GM15510 (cell line): ENCODE results near the gene EGFL8.

Experiments used
- POLR2A ChIP-seq: IDR thresholded peaks from 3 replicates; pipeline ENCODE4 v1.6.1; 2011; ENCODE audit warnings: borderline replicate concordance; ENCODE audit not compliant: insufficient read length; ENCODE audit errors: extremely low read depth

EGFL8 gene

GRCh38 chr6:32151863-32152768 is 12.3 kb upstream of the EGFL8 start, which contains the start of gene PRRT1:
TSS of gene PRRT1 (minus strand) at chr6:32151939. CDS start at chr6:32151827, 112 bp downstream.
- no peak for TF ChIP-seq POLR2A

DNA sequence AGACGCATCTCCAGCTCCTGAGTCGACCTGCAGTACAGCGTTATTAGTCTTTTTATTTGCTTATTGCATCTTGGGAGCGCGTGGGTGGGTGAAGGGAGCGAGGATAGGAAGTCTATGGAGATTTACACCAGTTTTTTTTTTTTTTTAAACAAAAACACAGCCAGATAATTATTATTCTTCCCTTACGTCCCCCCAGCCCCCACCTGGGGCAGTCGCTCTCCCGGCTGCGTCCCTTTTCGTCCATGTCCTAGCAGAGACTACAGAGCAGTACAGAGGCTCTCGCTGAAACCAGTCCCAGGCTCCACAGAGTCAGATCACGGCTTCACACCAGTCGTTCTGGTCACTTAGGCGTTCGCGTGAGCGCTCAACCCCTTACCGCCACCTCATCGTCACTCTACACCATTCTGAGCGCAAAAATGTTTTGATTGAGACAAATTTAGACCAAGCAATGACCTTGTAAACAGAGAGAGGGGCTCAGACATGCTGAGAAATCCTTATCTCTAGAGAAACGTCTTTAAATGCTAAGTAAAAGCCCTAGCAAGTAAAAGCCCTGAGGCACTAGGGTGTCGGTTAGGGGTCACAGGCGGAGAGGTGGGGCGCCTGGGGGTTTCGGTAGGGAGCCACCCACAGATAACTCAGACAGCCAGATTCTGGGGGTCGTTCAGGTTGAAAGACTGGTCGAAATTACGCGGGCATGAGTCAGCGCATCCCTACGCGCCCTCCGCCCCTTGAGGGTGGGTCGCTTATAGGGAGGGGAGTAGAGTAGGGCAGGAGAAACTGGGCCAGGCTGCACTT is 11.4 kb upstream of the EGFL8 start:
- no peak for TF ChIP-seq POLR2A

DNA sequence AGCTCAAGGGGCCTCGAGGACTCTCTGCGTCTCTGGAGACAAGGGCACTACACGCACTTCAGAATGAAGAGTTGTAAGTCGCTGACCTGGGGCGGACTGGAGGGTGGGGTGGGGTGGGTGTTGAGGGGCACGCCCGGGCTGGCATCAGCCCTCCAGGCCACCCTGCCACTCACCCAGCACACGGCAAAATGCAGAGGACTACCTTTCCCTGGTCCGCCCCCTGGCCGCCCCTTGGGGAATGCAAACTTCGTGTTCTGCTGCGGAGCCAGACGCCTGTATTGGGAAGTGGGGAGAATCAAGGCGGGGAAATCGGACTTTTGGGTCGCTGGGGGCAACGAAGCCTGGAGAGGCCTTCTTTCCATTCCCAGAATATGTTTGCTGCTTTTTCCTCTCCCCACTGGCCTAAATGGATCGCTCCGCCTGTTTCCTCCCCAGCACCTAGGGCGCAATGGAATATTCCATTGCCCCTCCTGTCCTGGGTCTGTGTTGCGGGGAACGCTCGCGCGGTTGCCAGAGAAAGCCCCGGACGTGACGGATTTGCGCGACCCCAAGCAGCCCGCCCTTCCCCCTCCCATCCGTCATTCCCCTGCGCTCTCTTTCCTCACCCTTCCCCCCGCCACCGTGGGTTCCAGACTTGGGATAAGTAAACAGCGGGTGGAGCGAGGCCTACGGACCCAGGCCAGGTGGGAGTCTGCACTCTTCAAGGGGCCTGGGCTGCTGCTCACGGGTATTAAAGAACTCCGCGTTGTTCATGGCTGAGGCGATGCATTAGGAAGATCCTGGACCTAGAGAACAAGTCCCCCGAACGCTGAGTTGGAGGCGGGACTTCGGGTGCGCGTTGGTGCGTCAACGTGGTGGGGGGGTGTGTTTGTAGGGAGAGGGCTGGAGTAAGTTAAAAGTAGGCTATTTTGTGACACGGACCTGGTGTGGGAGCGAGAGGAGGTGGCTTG is 10.6 kb upstream of the EGFL8 start, which contains the start of gene PPT2:
Gene PPT2 (plus strand): TSS at position 578 of the 950 bp plus-strand sequence. CDS start 454 bp downstream, outside the sequence.
- TF ChIP-seq POLR2A, result peak; percentile 24

DNA sequence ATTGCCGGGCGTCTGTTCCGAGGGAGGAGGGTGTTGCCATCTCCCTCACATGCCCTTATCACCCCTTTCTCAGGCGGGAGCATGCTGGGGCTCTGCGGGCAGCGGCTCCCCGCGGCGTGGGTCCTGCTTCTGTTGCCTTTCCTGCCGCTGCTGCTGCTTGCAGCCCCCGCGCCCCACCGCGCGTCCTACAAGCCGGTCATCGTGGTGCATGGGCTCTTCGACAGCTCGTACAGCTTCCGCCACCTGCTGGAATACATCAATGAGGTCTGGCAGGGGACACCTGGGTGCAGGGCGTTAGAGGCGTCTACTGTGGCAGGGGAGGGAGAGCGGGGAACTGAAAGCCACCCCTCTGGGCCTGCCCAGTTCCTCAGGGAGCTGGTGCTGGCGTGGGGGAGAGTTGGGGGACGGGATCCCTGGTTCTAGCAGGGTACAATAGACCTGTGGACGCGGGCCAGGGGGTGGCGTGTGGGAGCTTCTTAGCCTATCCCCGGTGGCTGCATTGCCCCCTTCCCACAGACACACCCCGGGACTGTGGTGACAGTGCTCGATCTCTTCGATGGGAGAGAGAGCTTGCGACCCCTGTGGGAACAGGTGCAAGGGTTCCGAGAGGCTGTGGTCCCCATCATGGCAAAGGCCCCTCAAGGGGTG is 9.8 kb upstream of the EGFL8 start:
- TF ChIP-seq POLR2A, result no peak

DNA sequence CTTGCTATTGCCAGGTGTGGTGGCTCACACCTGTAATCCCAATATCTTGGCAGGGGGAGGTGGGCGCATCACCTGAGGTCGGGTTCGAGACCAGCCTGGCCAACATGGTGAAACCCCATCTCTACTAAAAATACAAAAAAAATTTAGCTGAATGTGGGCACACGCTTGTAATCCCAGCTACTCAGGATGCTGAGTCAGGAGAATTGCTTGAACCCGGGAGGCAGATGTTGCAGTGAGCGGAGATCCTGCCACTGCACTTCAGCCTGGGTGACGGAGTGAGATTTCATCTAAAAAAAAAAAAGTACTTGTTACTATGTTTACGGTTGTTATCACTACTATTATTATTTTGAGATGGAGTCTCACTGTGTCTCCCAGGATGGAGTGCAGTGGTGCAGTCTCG is 7.5 kb upstream of the EGFL8 start:
- TF ChIP-seq POLR2A, result no peak

DNA sequence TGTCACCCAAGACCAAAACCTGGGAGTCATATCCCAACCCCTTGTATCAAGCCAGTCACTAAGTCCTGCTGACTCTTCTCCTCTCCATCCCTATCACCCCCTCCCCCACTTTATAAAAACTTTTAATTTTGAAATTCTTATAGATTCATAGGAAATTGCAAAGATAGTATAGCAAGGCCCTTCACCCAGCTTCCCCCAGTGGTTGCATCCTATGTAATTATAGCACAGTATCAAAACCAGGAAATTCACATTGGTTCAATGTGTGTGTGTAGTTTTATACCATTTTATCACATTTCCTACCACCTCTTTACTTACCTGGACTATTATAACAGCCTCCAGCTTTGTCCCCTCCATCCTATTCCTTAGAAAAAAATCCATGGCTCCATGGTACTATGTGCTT is 6.3 kb upstream of the EGFL8 start:
- TF ChIP-seq POLR2A, result no peak

GRCh38 chr6:32163559-32164258 is 686 bp upstream of the EGFL8 start:
- no peak for TF ChIP-seq POLR2A

DNA sequence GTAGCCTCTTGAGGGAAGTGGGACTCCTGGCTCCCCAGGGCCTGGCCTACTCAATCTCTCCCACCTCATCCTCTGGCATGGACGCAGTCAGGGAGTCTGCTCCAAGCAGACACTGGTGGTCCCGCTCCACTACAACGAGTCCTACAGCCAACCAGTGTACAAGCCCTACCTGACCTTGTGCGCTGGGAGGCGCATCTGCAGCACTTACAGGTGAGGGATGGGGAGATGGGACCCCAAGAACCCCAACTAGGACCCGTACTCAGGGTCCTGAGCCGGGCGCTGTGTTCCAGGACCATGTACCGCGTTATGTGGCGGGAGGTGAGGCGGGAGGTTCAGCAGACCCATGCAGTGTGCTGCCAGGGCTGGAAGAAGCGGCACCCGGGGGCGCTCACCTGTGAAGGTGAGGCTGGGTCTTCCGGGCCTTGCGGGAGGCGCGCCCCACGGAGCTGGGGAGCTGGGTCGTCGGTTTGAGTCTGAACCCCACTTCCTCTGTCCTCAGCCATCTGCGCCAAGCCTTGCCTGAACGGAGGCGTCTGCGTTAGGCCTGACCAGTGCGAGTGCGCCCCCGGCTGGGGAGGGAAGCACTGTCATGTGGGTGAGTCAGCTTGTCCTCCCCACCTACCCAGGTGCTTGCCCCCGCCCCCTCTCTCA is 2.1 kb downstream of the EGFL8 start:
- no peak for TF ChIP-seq POLR2A

DNA sequence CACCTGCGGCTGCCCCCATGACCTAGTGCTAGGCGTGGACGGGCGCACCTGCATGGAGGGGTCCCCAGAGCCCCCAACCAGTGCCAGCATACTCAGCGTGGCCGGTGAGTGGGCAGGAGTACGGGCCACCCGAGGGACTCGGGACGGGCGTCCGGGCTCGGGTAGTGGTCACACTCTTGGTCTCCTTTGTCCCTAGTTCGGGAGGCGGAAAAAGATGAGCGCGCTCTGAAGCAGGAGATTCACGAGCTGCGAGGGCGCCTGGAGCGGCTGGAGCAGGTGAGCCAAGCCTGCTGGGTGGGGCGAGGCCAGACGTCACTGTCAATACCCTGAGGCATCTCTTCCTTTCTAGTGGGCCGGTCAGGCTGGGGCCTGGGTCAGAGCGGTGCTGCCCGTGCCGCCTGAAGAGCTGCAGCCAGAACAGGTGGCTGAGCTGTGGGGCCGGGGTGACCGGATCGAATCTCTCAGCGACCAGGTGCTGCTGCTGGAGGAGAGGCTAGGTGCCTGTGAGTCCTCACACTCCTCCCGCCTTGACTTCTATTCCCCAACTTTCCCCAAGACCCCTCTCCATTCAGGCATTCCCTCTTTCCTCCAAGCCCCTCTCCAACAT is 2.9 kb downstream of the EGFL8 start:
- no peak for TF ChIP-seq POLR2A

DNA sequence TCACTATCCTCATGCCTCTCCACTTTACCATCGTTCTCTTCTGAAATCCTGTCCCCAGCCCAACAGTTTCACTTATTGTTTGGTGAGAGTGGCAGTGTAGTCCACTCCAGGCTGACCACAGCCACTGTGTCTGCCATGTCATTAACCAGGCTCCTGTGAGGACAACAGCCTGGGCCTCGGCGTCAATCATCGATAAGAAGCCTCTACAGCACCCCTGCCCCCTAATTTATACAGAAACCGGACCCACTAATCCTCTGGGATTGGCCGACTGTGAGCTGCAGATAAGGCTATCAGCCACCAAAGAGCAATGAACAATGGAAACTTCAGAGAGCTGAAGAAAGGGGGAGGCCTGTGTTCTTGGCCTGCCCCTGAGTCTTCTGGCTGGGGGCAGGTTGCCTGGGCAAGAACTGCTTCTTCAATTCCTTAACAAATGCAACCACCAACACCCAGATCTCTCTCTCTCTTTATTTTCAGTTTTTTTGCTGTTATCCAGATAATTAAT is 3.4 kb downstream of the EGFL8 start:
- TF ChIP-seq POLR2A, result no peak

DNA sequence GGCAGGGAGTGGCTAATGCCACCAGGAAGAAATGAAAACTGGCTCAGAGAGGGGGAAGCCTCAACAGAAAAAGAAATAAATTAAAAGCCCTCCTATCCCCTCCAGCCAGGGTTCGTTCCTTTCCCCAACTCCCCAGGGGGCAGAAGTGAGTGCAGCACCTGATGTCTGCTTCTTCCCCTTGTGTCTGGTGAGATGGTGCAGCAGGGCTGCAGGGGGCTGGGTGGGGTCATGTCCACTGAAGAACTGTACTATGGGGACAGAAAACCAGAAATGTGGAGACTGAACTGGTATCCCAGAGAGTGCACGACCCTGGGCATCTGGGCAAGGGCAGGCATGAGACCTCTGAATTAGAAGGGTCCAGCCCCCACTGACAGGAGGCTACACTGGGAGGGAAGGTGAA is 4.0 kb downstream of the EGFL8 start:
- TF ChIP-seq POLR2A, result no peak
